Stimulated activated CD4-positive, alpha-beta T cell treated with anti-CD3 and anti-CD28 coated beads, Interleukin-2, amount 100 ng/mL, for 4 hours (primary cell): ENCODE data around the gene SGK1.

Source experiments
- DNase-seq: peaks from one replicate; pipeline ENCODE4 v3.0.0-alpha.2; 2020; ENCODE audit warnings: low read depth

Gene SGK1

GRCh38 chr6:134317471-134318131 is at the start of gene SGK1:
SGK1 (minus strand) TSS chr6:134318112; CDS start chr6:134317460, 652 bp downstream.
- no peak for DNase-seq

GRCh38 chr6:134363323-134364039 is 45.6 kb upstream of the SGK1 start:
- DNase-seq = no peak

- no peak for DNase-seq
These were observed 43.1 kb upstream of the SGK1 start for GRCh38 chr6:134361011-134361410.

GRCh38 chr6:134359302-134359701 is 41.4 kb upstream of the SGK1 start:
- no peak for DNase-seq

GRCh38 chr6:134358320-134358719 is 40.4 kb upstream of the SGK1 start:
- DNase-seq = no peak

GRCh38 chr6:134357022-134357487 is 39.1 kb upstream of the SGK1 start:
- DNase-seq = no peak

GRCh38 chr6:134356405-134356804 is 38.5 kb upstream of the SGK1 start:
- no peak for DNase-seq

GRCh38 chr6:134352786-134353480 is 35.0 kb upstream of the SGK1 start:
- DNase-seq = no peak

- no peak for DNase-seq
These were observed 33.9 kb upstream of the SGK1 start for GRCh38 chr6:134351615-134352474.

GRCh38 chr6:134347885-134348805 is 30.2 kb upstream of the SGK1 start:
- DNase-seq = no peak

GRCh38 chr6:134346932-134347545 is 29.1 kb upstream of the SGK1 start:
- DNase-seq = no peak

- DNase-seq = no peak
These were observed 27.9 kb upstream of the SGK1 start for GRCh38 chr6:134345789-134346188.

- DNase-seq = no peak
These were observed 25.2 kb upstream of the SGK1 start for GRCh38 chr6:134343066-134343465.

GRCh38 chr6:134341999-134342567 is 24.2 kb upstream of the SGK1 start:
- no peak for DNase-seq

GRCh38 chr6:134340179-134340975 is 22.5 kb upstream of the SGK1 start:
- DNase-seq = no peak

- no peak for DNase-seq
These were observed 21.3 kb upstream of the SGK1 start for GRCh38 chr6:134339216-134339615.

- DNase-seq = no peak
These were observed 13.3 kb upstream of the SGK1 start for GRCh38 chr6:134331256-134331655.

GRCh38 chr6:134330555-134330954 is 12.6 kb upstream of the SGK1 start:
- DNase-seq = no peak

- no peak for DNase-seq
These were observed 10.9 kb upstream of the SGK1 start for GRCh38 chr6:134328792-134329191.
